ENCODE results near the gene MAP4K4.
"Not testable (repeated sequence)": the region's sequence is repeated elsewhere in the genome, so short reads cannot be mapped to it uniquely, and the experiment has no call there.

The MAP4K4 gene

GRCh38 chr2:101745711-101746694, 48.5 kb downstream of the MAP4K4 start:
- DNase-seq: no peak

GRCh38 chr2:101748000-101748399, 50.5 kb downstream of the MAP4K4 start:
- no peak for DNase-seq

GRCh38 chr2:101748462-101748861, 51.0 kb downstream of the MAP4K4 start:
- DNase-seq: not testable (repeated sequence)

GRCh38 chr2:101750688-101751087, 53.2 kb downstream of the MAP4K4 start:
- DNase-seq: no peak

- DNase-seq: no peak
These were observed 53.8 kb downstream of the MAP4K4 start for GRCh38 chr2:101751276-101751815.

- no peak for DNase-seq
These were observed 54.5 kb downstream of the MAP4K4 start for GRCh38 chr2:101751875-101752619.

GRCh38 chr2:101752716-101753616, 55.5 kb downstream of the MAP4K4 start:
- no peak for DNase-seq

- no peak for DNase-seq
These were observed 56.4 kb downstream of the MAP4K4 start for GRCh38 chr2:101753720-101754490.

- no peak for DNase-seq
These were observed 57.1 kb downstream of the MAP4K4 start for GRCh38 chr2:101754618-101755017.

- DNase-seq: no peak
These were observed 58.8 kb downstream of the MAP4K4 start for GRCh38 chr2:101756266-101756665.

GRCh38 chr2:101758001-101758400, 60.5 kb downstream of the MAP4K4 start:
- DNase-seq: no peak

- DNase-seq: no peak
These were observed 61.7 kb downstream of the MAP4K4 start for GRCh38 chr2:101759162-101759561.

- no peak for DNase-seq
These were observed 65.1 kb downstream of the MAP4K4 start for GRCh38 chr2:101762451-101763171.

- no peak for DNase-seq
These were observed 66.2 kb downstream of the MAP4K4 start for GRCh38 chr2:101763496-101764333.

- DNase-seq: no peak
These were observed 68.8 kb downstream of the MAP4K4 start for GRCh38 chr2:101766337-101766736.

GRCh38 chr2:101766871-101767739, 69.6 kb downstream of the MAP4K4 start:
- DNase-seq: no peak

- no peak for DNase-seq
These were observed 71.2 kb downstream of the MAP4K4 start for GRCh38 chr2:101768556-101769220.

GRCh38 chr2:101769726-101770125, 72.2 kb downstream of the MAP4K4 start:
- not testable (repeated sequence) for DNase-seq

All from cortex of kidney (tissue), 1 donor.